ENCODE results near the gene MKX. TPM values are rescaled to one million over a fixed set of nuclear protein-coding genes. Genes with fewer than 3 reads are reported as not detected.

MKX gene
- 1 to 10 TPM in 2 of 4 donors, under 1 TPM in 2; 0.54 to 3.6 (median 0.90) TPM for total RNA-seq

DNA sequence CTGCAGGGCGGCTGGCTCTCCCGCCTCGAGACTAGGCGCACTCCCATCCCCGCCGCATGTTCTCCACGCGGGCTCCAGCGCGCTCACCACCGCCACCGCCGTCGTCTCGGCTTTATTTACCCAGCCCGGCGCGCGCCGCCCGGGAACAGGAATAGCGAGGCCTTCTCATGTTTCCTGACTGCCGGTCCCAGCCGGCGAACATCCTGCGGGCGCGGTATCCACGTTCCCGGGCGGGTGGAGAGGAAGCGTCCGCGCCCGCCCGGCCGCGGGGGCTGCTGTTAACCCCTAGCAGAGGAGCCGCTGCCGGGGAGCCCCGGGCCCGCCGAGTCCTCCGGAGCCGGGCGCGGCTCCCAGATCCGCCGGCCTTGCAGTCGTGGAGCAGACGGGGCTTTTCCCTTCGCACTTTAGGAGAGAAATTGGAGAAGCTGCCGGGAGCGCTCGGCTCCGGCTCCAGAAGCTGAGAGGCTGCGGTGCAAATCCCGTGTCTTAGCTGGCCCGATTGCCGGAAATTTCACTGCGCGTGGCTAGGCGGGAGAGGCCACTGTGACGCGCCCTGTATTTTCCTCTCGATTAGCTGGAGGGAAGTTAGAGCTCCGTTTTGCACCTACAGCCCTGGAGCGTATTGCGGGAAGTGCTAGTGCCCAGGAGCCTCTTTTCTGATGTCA, at the start of gene MKX:
TSS of gene MKX (minus strand) at position 88 of the 665 bp plus-strand sequence. CDS start 2,404 bp downstream, outside the sequence.
- Histone ChIP-seq H3K27me3 (peaks cover 19% of the 10 kb centered on the region), H3K27ac (no peak within 1 kb of the TSS), H3K36me3 (no peaks in the 10 kb centered on the region), H3K9me3 (no peaks in the 10 kb centered on the region), H3K4me1 (peaks cover 38 to 47% of the 10 kb centered on the region in 2 donors), H3K4me3 (replicated peaks in 1 of 3) (peak within 1 kb of the TSS in 1 of 3 donors; percentile 58)
- peak; percentile 42 to 51 for DNase-seq
- TF ChIP-seq POLR2A (IDR thresholded peaks at IDR 0.05) (no peak), CTCF (IDR thresholded peaks at IDR 0.05) (peak in 1 of 6 experiments; percentile 17)
- intact Hi-C loops (cut with DNase I) = loop anchor here (10.0 kb wide), 2 partner anchors 429 to 499 kb away; no protein-coding TSS in a partner anchor
- 0 to 1% methylated on average over 12 to 15 of the region's 69 CpGs for WGBS, 2 donors

DNA sequence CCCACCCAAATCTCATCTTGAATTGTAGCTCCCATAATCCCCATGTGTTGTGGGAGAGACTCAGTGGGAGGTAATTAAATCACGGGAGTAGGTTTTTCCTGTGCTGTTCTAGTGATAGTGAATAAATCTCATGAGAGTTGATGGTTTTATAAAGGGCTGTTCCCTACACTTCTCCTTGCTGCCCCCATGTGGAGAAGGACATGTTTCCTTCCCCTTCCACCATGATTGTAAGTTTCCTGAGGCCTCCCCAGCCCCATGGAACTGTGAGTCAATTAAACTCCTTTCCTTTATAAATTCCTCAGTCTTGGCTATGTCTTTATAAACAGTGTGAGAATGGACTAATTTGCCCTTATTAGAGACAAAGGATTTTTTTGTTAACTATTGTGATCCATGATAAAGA, 48.5 kb upstream of the MKX start:
- H3K4me3 ChIP-seq (replicated peaks in 1 of 3) = no peak overlapping the region
- intact Hi-C loops (cut with DNase I) = no loop called here
- H3K4me1 ChIP-seq = no peaks in the 10 kb centered on the region
- H3K27me3 ChIP-seq = no peaks in the 10 kb centered on the region
- TF ChIP-seq POLR2A (IDR thresholded peaks at IDR 0.05) = no peak
- peak in 1 of 6 experiments; percentile 13 for TF ChIP-seq CTCF (IDR thresholded peaks at IDR 0.05)
- no peaks in the 10 kb centered on the region for H3K9me3 ChIP-seq
- 50 to 54% methylated on average over 1 of the region's 1 CpG for WGBS, 2 donors
- no peaks in the 10 kb centered on the region for H3K36me3 ChIP-seq
- no peak for DNase-seq
- no peak overlapping the region for H3K27ac ChIP-seq

DNA sequence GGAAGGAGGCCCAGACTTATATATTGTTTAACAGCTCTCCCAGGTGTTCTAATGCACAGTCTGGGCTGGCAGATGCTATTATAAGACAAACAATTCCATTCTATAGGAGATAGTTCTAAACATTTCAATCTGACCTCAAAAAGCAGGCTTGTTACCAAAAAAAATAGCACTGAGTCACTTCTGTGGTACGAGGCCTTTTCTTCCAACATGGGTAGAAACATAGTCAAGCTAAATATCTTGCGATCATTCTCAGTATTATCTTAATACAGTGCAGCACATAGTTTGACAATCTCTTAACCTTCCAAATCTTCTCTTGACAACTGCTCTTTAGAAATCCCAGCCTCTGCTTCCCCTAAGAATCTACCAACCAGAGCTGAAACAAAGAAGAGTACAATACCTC, 46.6 kb upstream of the MKX start:
- Histone ChIP-seq H3K27ac (no peak overlapping the region), H3K36me3 (no peaks in the 10 kb centered on the region), H3K4me1 (no peaks in the 10 kb centered on the region), H3K9me3 (no peaks in the 10 kb centered on the region), H3K4me3 (replicated peaks in 1 of 3) (no peak overlapping the region), H3K27me3 (no peaks in the 10 kb centered on the region)
- 80 to 84% methylated on average over 2 of the region's 2 CpGs for WGBS, 2 donors
- TF ChIP-seq POLR2A (IDR thresholded peaks at IDR 0.05) (no peak), CTCF (IDR thresholded peaks at IDR 0.05) (no peak)
- intact Hi-C loops (cut with DNase I) = no loop called here
- no peak for DNase-seq

- no peak overlapping the region for H3K27ac ChIP-seq
- H3K4me1 ChIP-seq = no peaks in the 10 kb centered on the region
- H3K36me3 ChIP-seq = no peaks in the 10 kb centered on the region
- intact Hi-C loops (cut with DNase I) = no loop called here
- no peak for DNase-seq
- no peak overlapping the region for H3K4me3 ChIP-seq (replicated peaks in 1 of 3)
- 74 to 91% methylated on average over 2 of the region's 2 CpGs for WGBS, 2 donors
- no peaks in the 10 kb centered on the region for H3K27me3 ChIP-seq
- TF ChIP-seq CTCF (IDR thresholded peaks at IDR 0.05) = no peak
- TF ChIP-seq POLR2A (IDR thresholded peaks at IDR 0.05) = no peak
- H3K9me3 ChIP-seq = no peaks in the 10 kb centered on the region
Measured at GRCh38 chr10:27784272-27784671, 38.7 kb upstream of the MKX start.

- DNase-seq = peak; percentile 33 to 43
- Histone ChIP-seq H3K36me3 (no peaks in the 10 kb centered on the region), H3K4me1 (no peaks in the 10 kb centered on the region), H3K9me3 (no peaks in the 10 kb centered on the region), H3K27me3 (no peaks in the 10 kb centered on the region), H3K4me3 (replicated peaks in 1 of 3) (no peak overlapping the region), H3K27ac (no peak overlapping the region)
- intact Hi-C loops (cut with DNase I) = no loop called here
- WGBS, 2 donors = 10 to 15% methylated on average over 1 of the region's 1 CpG
- TF ChIP-seq CTCF (IDR thresholded peaks at IDR 0.05) = peak in 4 of 6 experiments; percentile 29 to 41 (median 37)
- no peak for TF ChIP-seq POLR2A (IDR thresholded peaks at IDR 0.05)
Measured at GRCh38 chr10:27783660-27784059, 38.0 kb upstream of the MKX start.

All from thyroid gland (tissue), 4 donors.